IPS-11a (cell line): ENCODE results near the gene FRZB.
"Not testable (repeated sequence)": the region's sequence is repeated elsewhere in the genome, so short reads cannot be mapped to it uniquely, and the experiment has no call there.

ENCODE experiments used
- H3K4me3 ChIP-seq: one replicate; pipeline ENCODE4 v1.5.1; 2013; ENCODE audit warnings: low read depth, low read length, control low read depth

FRZB gene, protein sequence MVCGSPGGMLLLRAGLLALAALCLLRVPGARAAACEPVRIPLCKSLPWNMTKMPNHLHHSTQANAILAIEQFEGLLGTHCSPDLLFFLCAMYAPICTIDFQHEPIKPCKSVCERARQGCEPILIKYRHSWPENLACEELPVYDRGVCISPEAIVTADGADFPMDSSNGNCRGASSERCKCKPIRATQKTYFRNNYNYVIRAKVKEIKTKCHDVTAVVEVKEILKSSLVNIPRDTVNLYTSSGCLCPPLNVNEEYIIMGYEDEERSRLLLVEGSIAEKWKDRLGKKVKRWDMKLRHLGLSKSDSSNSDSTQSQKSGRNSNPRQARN

DNA sequence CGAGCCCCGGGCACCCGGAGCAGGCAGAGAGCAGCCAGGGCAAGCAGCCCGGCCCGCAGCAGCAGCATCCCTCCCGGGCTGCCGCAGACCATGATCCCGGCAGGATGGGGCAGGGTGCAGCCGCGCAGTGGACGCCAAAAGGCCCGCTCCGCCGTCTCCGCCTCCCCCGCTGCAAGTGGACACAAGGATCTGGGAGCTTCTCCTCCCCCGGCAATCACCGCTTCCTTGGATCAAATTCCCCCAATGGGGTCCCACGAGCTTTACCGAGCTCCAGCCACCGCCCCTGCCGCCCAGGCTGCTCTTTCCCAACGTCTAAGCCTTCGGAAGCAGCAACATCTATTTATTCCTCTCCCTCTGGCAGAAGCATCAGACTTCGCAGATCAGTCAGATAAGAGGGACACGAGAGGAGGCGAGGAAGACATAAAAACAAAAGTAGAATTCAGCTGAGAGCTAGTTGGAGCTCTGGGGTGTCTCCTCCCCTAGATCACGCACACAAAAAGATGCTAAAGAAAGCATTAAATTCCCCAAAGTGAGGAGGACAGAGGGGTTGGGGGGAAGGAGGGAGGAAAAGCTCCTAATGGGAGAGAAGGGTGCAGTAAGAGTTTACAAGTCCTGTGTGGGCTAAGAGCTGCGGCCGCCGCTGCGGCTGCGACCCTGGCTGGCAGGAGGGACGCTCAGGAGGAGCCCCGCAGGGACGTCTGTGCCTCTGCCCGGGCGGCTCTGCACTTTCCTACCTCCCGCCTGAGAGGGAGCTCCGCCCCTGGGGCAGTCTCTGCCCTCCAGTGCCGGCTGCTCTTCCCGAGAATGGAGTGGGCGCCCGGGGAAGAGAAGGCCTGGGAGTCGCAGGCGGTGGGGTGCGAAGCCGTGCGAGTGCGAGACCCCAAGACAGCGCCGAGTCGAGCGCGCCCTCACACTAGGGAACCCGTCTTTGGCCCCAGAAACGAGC lies at the start of gene FRZB:
FRZB (minus strand) TSS at position 177 of the 946 bp plus-strand sequence; CDS start at position 92, 85 bp downstream.
- peak within 1 kb of the TSS; percentile 64 for H3K4me3 ChIP-seq

DNA sequence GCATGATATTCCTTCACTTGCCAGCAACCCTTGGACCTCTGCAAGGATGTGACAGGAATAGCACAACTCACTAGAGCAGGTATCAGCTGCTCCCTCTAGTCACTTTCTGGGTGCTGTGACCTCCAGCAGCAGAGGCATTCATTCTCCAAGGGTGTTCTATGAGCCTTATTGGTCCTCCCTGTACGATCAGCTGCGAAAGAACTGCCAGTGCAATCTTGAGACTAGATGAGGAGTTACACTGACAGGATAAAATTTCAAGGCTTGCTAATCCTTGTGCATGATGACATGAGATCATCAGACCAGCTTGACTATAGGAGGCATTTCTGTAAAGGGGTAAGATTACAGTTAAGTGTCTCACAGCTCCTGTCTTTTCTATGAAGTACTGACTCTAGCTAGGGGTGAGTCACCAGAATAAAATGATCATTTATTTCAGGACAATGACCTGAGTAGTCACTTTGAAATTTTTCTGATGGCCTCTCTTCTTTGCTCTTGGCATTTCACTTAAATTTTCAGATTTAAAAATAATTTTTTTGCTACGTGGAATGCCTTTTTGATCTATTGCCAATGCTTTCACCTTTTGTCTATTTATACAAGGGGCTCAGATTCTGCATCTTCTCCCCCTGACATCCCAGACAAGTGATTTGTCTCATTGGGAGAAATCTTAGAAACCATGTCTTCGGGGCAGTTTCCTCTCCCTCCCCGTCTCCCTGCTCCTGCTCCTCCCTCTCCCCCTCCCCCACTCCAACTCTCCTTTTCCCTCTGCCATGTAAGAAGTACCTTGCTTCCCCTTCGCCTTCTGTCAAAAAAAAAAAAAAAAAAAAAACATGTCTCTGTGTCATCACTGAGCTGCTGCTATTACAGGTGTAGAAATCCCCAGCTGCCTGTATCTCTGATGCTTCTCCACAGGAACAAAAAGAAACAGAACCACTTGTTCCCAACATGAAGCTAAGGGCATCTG lies 49.2 kb upstream of the FRZB start:
- H3K4me3 ChIP-seq: no peak overlapping the region

DNA sequence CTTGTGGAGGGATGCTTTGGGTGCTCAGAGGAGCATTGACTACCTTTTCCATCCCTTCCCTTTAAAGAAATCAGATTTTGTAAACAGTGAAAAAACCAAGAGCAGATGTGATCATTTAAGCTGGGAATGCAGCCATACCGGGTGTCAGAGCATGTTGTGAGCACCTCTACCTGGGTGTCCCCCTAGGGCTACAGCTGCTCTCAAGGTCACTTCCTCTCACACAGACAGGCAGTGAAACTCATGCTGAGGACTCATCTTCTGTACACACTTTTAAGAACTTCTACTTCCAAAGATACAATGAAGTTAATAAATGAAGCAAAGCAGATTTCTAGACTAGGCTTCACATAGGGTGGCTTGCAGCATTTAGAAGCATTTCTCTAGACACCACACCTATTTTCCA lies 48.4 kb upstream of the FRZB start:
- H3K4me3 ChIP-seq: no peak overlapping the region

DNA sequence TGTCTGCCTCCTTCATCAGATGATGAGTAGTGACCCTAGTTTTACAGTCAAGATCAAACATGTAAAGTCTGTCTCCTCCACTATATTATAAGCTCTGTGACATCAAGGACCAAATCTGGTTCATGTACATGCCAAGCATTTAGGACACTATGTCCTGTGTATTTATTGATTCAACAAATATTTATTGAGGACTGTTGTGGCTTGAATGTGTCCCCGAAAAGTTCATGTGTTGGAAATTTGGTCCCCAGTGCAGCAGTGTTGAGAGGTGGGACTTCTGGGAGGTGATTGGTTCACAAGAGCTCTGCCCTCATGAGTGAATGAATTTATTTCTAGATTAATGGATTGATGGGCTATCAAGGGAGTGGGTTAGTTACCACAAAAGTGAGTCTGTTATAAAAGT lies 46.6 kb upstream of the FRZB start:
- H3K4me3 ChIP-seq: no peak overlapping the region

DNA sequence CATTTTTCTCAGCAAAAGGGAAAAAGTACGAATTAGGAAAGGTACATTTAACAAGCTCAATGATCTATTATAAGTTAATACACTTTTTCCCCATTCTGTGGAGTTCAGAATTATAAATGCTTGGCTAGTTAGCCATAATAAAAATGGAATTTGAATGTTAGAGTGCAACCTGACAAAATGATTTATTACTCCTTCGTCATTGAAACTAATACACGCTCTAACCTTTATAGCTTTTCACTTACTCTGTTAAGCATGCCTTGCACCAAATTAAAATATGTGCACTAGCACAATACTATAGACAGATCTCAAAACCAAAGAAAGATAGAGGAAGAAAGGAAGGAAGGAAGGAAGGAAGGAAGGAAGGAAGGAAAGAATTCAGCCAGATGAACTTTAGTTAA lies 46.1 kb upstream of the FRZB start:
- H3K4me3 ChIP-seq: no peak overlapping the region

DNA sequence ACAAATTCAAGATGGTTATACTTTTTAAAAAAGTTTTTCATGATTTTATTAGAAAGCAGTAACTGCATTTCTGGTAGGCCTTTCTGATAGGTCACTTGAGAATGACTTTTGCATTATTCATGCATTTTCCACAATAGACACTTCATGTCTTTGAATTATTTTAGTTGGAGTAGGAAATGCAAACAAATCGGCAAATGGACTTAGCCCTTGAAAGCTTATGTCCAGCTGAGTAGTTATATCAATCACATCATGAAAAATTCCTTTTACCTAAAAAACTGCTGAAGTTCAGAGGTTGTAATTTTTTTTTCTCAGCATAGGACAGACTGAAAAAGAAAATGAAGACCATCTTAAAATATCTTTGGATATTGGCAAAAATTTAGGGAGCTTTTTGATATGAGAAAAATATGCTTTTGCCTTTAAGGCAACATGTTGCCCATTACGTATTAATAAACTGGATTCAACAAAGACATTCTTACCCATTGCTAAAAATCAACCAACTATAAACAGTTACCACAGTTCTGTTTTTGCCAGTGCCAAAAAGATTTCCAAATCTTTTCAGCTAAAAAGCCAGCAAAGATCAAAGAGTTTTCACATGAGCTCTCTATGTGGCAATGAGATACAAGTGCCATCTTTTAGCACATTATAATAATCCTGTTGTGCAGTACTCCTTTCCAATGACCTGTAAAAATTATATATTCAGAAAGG lies 45.5 kb upstream of the FRZB start:
- H3K4me3 ChIP-seq: no peak overlapping the region

- H3K4me3 ChIP-seq: no peak overlapping the region
Observed at GRCh38 chr2:182910965-182911364, 44.5 kb upstream of the FRZB start.

DNA sequence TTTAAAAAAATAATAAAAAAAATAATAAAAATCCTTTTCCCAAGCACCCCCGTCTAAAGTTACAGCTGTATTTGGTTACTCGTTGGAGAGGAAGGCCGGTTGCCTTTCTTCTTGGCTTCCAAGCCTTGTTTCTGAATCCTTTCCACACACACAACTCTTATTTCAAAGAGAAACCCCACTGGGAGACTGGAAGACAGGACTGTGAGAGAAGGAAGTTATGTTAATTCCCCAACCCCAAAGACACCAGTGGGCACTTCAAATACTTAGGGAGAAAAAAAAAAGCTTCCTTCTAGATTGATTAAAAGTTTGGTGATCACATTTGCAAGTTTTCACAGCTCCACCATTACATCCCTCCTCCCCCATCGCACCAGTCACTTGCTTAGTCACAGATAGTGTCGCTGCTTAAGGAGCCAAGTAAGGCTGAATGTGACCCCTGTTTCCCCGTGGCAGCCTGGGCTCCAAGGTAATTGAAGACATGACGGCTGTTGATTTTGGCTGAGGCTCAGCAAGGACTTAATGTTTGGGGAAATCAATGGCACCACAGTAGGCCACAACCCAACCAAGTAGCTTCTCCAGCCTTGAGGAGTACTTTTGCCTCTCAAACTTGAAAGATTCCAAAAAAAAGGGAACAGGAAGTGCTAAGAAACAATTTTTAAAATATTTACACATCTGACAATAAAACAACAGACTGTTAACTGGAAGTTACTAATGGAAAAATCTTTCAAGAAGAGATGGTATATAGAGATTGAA lies 40.8 kb upstream of the FRZB start:
- no peak overlapping the region for H3K4me3 ChIP-seq

DNA sequence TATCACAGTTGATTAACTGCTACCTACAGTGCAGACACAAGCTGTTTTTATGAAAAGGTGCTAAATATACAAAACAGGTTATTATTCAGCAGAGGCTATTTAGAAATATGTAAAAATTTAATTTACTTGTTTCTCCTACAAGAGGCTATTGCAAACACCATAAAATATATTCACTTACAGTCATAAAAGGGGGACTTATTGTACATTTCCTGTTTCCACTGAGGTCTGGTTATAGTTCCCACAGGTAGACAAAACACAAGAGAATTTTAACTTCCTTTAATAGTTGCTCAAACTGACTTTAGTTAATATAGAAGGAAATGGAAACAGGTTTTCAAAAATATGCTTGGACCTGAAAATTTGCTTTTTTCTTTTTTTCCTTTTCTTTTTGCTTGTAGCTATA lies 40.0 kb upstream of the FRZB start:
- H3K4me3 ChIP-seq: no peak overlapping the region

GRCh38 chr2:182904844-182905243 lies 38.4 kb upstream of the FRZB start:
- no peak overlapping the region for H3K4me3 ChIP-seq

DNA sequence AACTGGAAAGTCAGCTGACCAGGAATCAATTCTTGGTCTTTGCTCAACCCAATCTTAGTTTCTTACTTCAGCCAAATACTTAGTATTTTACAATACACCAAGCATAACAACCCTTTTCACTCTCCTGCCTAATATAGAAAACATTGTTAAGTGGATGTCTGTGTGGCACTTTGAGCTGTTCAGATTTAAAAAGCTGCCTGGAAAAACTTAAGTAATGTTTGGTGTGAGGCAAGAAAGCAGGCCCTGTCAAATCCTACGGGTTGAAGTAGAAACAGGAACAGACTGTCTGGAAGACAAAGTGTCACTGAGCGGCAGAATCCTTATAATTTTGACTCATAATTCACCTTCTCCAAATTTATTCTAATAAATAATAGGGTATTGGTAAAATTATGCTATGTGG lies 37.1 kb upstream of the FRZB start:
- no peak overlapping the region for H3K4me3 ChIP-seq

DNA sequence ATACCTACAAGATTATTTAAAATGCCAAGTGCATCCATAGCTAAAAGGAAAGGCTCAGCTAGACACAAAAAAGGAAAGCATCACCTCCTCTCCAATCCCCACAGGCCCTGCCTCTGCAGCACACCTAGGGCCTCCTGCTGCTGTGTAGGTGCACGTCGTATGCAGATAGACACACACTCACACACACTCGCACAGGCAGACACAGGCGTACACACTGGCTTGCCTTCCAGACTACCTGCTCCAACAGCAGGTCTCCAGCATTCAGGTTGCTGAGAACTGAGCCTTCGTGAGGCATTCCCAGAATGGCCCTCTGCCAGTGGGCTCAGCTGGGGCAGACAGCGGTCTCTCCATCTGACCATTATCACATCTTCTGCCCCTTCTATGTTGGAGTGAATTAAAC lies 35.3 kb upstream of the FRZB start:
- H3K4me3 ChIP-seq: no peak overlapping the region

GRCh38 chr2:182898718-182899117 lies 32.3 kb upstream of the FRZB start:
- H3K4me3 ChIP-seq: no peak overlapping the region

DNA sequence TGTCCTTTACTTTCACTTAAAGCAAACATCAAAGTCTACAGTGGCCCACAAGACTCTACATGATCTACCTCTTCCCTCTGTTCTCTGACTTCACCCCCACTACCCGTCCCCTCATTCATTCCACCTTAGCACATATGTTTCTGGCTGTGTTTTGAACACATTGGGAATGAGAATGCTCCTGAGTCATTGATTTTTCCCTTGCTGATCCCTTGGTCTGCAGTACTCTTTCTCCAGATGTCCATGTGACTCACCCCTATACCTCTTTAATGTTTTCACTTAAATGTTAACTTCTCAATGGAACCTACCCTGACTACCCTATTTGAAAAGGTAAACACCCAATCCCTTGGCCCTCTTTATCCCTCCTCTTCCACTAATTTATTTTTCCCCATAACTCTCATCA lies 30.7 kb upstream of the FRZB start:
- no peak overlapping the region for H3K4me3 ChIP-seq

DNA sequence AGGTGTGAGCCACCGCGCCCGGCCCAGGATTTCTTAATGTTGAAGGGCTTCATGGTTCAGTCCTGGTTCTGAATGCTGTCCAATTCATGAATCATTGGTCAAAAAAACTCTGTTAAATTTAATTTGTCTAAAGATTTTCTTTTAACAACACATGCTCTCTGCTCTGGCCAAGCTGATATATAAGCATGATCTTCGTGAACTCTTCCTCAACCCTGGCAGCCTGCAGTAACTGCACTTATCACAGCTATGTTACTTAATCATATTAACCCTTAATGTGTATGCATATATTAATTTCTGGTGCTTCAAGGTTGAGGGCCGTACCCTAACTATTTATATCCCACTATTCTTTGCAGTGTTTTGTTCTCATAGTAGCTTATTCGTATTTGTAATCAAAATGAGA lies 29.4 kb upstream of the FRZB start:
- H3K4me3 ChIP-seq: no peak overlapping the region

- H3K4me3 ChIP-seq: no peak overlapping the region
Observed at GRCh38 chr2:182895169-182895568, 28.7 kb upstream of the FRZB start.

DNA sequence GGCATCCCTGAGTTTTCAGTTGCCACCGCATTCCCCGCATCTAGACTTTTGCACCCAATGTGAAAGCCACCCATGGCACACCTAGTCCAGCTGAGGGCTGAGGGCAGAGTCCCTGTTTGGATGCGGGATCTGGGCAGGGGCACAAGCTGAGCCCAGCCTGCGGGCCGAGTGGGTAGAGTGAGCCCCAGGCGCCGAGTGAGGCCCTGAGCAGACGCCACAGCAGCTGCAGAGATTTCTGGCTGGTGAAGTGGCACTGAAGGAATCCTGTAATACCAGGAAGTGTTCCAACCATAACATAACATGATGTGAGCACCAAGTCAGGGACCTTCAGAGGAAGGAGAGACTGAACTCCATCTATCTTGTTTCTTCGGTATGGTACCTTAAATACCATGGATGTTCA lies 27.7 kb upstream of the FRZB start:
- H3K4me3 ChIP-seq: no peak overlapping the region

DNA sequence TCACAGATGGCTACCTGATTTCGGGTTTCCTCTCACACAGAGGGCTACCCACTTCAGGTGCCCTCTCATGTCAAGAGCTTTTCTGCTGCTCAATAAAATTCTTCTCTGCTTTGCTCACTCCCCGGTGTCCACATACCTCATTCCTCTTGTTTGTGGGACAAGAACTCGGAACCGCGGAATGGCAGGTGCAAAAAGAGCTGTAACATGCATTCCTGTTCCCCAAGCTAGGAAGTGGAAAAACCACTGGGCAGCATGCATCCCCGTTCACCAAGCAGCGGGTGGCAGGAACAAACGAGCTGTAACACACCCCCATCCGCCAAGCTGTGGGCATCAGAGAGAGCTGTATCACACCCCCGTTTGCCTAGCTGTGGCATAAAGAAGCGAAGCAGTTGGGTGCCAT lies 27.2 kb upstream of the FRZB start:
- no peak overlapping the region for H3K4me3 ChIP-seq

DNA sequence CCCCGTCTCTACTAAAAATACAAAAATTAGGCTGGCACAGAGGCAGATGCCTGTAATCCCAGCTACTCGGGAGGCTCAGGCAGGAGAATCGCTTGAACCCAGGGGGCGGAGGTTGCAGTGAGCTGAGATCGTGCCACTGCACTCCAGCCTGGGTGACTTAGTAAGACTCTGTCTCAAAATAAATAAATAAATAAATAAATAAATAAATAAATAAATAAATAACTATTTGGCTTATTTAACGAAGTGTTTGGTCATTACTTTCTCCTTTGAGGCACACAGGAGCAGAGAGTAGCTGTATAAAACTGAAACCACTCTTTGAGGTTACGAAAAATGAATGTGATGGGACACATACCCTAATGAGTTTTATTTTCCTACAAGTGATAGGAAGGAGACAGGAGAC lies 26.6 kb upstream of the FRZB start:
- not testable (repeated sequence) for H3K4me3 ChIP-seq

GRCh38 chr2:182891611-182892010 lies 25.2 kb upstream of the FRZB start:
- H3K4me3 ChIP-seq: no peak overlapping the region
